PC-9 (cell line): ENCODE data around the gene KCNQ5. TPM values are rescaled to one million over a fixed set of nuclear protein-coding genes. Genes with fewer than 3 reads are reported as not detected.
A peak's percentile ranks its signal among the peaks of the same experiment; 100 is the strongest.

Experiments used
- BruUV-seq: library from RNA; stranded (reverse); fragments of 400-500 nt; replicated peaks from 2 replicates; lab custom pipeline; 2021; lab: Mats Ljungman, UMichigan
- CTCF ChIA-PET: fragments of 300-600 bp; sonication (Branson Sonifier 250); formaldehyde crosslinking; loops from one replicate; lab custom pipeline; 2022; ENCODE audit warnings: antibody characterized with exemption; lab: Charles Lee
- POLR2A ChIA-PET: fragments of 300-600 bp; sonication (Branson Sonifier 250); formaldehyde crosslinking; loops from one replicate; lab custom pipeline; 2022; ENCODE audit warnings: antibody characterized with exemption; ENCODE audit not compliant: unreplicated experiment; lab: Charles Lee
- DNase-seq, 2 experiments: peaks; one replicate each; pipeline versions ENCODE4 v3.0.0 to v3.0.0-alpha.2; 2015 to 2022; ENCODE audit warnings: mixed read lengths in 1 of 2
- H2AFZ ChIP-seq: fragments of 200-600 bp; sonication (generic); 2 replicates; pipeline ENCODE4 v1.8.1; 2017; ENCODE audit warnings: antibody characterized with exemption
- H3F3A ChIP-seq: fragments of 200-600 bp; sonication (generic); 2 replicates; pipeline ENCODE4 v1.8.1; 2017; ENCODE audit warnings: antibody characterized with exemption, mild to moderate bottlenecking, low read depth; ENCODE audit not compliant: insufficient read depth
- H3K27ac ChIP-seq: fragments of 200-600 bp; sonication (generic); 2 replicates; pipeline ENCODE4 v1.6.1; 2016; ENCODE audit warnings: mixed run types
- H3K27me3 ChIP-seq: fragments of 200-600 bp; sonication (generic); 2 replicates; pipeline ENCODE4 v1.6.1; 2016; ENCODE audit warnings: low read depth, mixed run types; ENCODE audit not compliant: insufficient read depth
- H3K36me3 ChIP-seq: fragments of 200-600 bp; sonication (generic); 2 replicates; pipeline ENCODE4 v1.6.1; 2016; ENCODE audit warnings: low read depth, mixed run types
- H3K4me1 ChIP-seq: fragments of 200-600 bp; sonication (generic); replicated peaks from 2 replicates; pipeline ENCODE4 v1.6.1; 2016; ENCODE audit warnings: mixed run types; ENCODE audit not compliant: insufficient read depth
- H3K4me2 ChIP-seq: fragments of 200-600 bp; sonication (generic); 2 replicates; pipeline ENCODE4 v1.6.1; 2017; ENCODE audit warnings: mixed run types
- H3K4me3 ChIP-seq: fragments of 200-600 bp; sonication (generic); 2 replicates; pipeline ENCODE4 v1.6.1; 2016; ENCODE audit warnings: mixed run types
- H3K79me2 ChIP-seq: fragments of 200-600 bp; sonication (generic); 2 replicates; pipeline ENCODE4 v1.6.1; 2017; ENCODE audit warnings: low read depth, mixed run types
- H3K9me2 ChIP-seq: fragments of 200-600 bp; sonication (generic); 2 replicates; pipeline ENCODE4 v1.8.1; 2017; ENCODE audit warnings: mild to moderate bottlenecking; ENCODE audit not compliant: insufficient read depth
- H3K9me3 ChIP-seq: fragments of 200-600 bp; sonication (generic); 2 replicates; pipeline ENCODE4 v1.8.1; 2016; ENCODE audit warnings: low read depth; ENCODE audit not compliant: insufficient read depth
- H4K20me1 ChIP-seq: fragments of 200-600 bp; sonication (generic); 2 replicates; pipeline ENCODE4 v1.8.1; 2017; ENCODE audit not compliant: insufficient read depth
- EZH2 ChIP-seq: fragments of 200-600 bp; sonication (generic); IDR thresholded peaks from 2 replicates; pipeline ENCODE4 v1.8.0; 2017; ENCODE audit warnings: antibody characterized with exemption, low read depth
- intact Hi-C: fragments of 100-400 bp; cut with micrococcal nuclease; formaldehyde crosslinking; loops from one replicate; pipeline ENCODE4 v1.10.0; 2022; ENCODE audit not compliant: unreplicated experiment
- total RNA-seq: library from RNA; stranded (reverse); gene quantifications from 2 replicates; pipeline ENCODE4 v1.2.3, GENCODE V29; 2021
- TF ChIP-seq, protein P1 (sequence below): fragments of 200-600 bp; sonication (generic); conservative IDR thresholded peaks from 2 replicates; pipeline ENCODE4 v1.6.1; 2017; ENCODE audit warnings: mixed run types, antibody characterized with exemption, mild to moderate bottlenecking, moderate library complexity

The KCNQ5 gene
- total RNA-seq, 1 experiment from 2014 or later, result 0.20 TPM

DNA sequence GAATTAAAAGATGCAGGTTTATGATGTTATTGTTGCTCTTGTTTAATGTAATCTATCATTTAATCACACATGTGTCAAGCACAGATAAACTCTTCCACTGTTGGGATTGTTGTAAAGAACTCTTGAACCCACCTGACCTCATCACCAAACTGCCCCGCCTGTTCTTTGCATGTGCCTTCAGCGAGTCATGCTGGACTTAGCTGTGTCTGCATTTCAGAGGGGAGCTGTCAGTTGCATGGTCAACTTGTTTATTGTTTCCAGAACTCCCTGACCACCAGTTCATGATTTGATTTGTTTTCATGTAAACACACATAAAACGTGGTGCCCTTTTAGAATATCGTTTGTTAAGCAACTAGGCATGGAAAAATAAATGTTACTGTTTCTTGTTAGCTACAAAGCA lies 509.8 kb downstream of the KCNQ5 start:
- ChIA-PET CTCF (interaction anchor here (0.6 kb wide), 1 partner anchor 17 kb away, joined by 3 read pairs; no protein-coding TSS in a partner anchor), POLR2A (no interaction called here)
- no TSS peak for BruUV-seq
- Histone ChIP-seq H3K9me2 (no peaks in the 10 kb centered on the region), H3K27me3 (no peaks in the 10 kb centered on the region), H3K4me3 (no peak overlapping the region), H3K4me1 (no peaks in the 10 kb centered on the region; the same call in 1 of the 2 replicates), H3F3A (no peaks in the 10 kb centered on the region), H3K4me2 (no peak overlapping the region), H2AFZ (no peak overlapping the region), H3K36me3 (no peaks in the 10 kb centered on the region), H3K27ac (no peak overlapping the region), H3K9me3 (no peaks in the 10 kb centered on the region), H3K79me2 (no peaks in the 10 kb centered on the region), H4K20me1 (no peaks in the 10 kb centered on the region)
- no peak for DNase-seq
- TF ChIP-seq, protein P1, sequence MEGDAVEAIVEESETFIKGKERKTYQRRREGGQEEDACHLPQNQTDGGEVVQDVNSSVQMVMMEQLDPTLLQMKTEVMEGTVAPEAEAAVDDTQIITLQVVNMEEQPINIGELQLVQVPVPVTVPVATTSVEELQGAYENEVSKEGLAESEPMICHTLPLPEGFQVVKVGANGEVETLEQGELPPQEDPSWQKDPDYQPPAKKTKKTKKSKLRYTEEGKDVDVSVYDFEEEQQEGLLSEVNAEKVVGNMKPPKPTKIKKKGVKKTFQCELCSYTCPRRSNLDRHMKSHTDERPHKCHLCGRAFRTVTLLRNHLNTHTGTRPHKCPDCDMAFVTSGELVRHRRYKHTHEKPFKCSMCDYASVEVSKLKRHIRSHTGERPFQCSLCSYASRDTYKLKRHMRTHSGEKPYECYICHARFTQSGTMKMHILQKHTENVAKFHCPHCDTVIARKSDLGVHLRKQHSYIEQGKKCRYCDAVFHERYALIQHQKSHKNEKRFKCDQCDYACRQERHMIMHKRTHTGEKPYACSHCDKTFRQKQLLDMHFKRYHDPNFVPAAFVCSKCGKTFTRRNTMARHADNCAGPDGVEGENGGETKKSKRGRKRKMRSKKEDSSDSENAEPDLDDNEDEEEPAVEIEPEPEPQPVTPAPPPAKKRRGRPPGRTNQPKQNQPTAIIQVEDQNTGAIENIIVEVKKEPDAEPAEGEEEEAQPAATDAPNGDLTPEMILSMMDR, result no peak
- TF ChIP-seq EZH2, result no peak
- intact Hi-C loops, result loop anchor here (2.0 to 5.0 kb wide), 2 partner anchors 163 to 179 kb away; no protein-coding TSS in a partner anchor

DNA sequence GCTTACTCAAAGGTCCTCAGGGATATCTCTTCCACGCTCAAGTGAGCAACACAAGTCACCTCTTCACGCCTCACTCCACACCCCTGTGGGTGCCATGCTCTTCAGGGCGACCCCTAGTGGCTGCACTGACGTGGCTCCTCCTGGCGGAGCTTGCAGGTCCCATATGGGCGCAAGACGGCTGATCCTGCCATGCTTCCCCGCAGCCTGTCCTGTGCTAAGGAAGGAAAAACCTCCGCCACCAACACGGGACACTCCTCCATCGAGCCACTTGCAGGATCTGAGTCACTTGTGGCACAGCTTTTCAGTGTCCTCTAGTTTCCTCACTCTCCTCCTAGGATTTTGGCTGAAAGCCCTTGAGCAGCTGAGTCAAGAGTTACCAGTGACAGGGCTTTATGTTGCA lies 512.7 kb downstream of the KCNQ5 start:
- POLR2A ChIA-PET, result no interaction called here
- no peaks in the 10 kb centered on the region for H3K9me3 ChIP-seq
- no peak for TF ChIP-seq EZH2
- TF ChIP-seq, protein P1, result peak; percentile 43
- intact Hi-C loops, result loop anchor here (5.0 kb wide), 1 partner anchor 182 kb away; no protein-coding TSS in a partner anchor
- no peaks in the 10 kb centered on the region; the same call in 1 of the 2 replicates for H3K4me1 ChIP-seq
- H3K9me2 ChIP-seq, result no peaks in the 10 kb centered on the region
- no peak overlapping the region for H2AFZ ChIP-seq
- no TSS peak for BruUV-seq
- no peak overlapping the region for H3K4me3 ChIP-seq
- H3K4me2 ChIP-seq, result no peak overlapping the region
- no peaks in the 10 kb centered on the region for H3K36me3 ChIP-seq
- no peaks in the 10 kb centered on the region for H4K20me1 ChIP-seq
- no peak for DNase-seq
- CTCF ChIA-PET, result no interaction called here
- no peaks in the 10 kb centered on the region for H3K27me3 ChIP-seq
- no peaks in the 10 kb centered on the region for H3F3A ChIP-seq
- H3K79me2 ChIP-seq, result no peaks in the 10 kb centered on the region
- no peak overlapping the region for H3K27ac ChIP-seq

DNA sequence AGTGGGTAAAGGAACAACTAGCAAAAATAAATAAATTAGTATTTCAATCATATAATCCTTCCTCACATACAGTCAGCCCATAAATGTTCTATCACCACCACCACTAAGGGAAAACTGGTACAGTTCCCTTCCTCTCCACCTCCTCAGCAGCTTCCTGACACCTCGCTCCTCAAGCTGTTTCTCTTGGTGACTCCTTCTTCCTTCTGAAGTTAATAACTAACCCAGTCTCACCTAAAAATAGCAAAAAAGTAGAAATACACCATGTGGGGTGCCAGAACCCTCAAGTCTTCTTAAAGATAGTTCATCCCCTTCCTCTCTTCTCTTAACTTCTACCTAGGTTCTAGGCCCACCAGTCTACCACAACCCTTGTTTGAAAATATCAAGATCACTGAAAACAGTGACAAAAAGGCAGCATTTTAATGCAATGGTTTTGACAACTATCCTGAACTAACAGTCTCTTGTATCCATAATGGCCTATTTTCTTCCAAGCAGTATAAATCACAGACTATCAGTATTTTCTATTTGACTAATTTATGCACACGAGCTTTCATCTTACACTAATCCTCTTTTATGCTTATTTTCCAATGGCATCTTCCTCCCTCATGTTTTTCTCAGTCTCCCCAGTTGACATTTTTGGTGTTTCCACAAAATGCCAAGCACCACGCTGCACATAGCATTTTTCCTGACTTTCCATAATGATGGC lies 518.0 kb downstream of the KCNQ5 start:
- intact Hi-C loops, result no loop called here
- Histone ChIP-seq H2AFZ (no peak overlapping the region), H3K79me2 (no peaks in the 10 kb centered on the region), H3K4me2 (no peak overlapping the region), H3K4me3 (no peak overlapping the region), H3K4me1 (no peaks in the 10 kb centered on the region), H3K9me3 (no peaks in the 10 kb centered on the region), H4K20me1 (no peaks in the 10 kb centered on the region), H3F3A (no peaks in the 10 kb centered on the region), H3K36me3 (no peaks in the 10 kb centered on the region), H3K9me2 (no peaks in the 10 kb centered on the region), H3K27ac (no peak overlapping the region), H3K27me3 (no peaks in the 10 kb centered on the region)
- no TSS peak for BruUV-seq
- POLR2A ChIA-PET, result no interaction called here
- CTCF ChIA-PET, result no interaction called here
- no peak for TF ChIP-seq EZH2
- TF ChIP-seq, protein P1, result no peak
- DNase-seq, result no peak
